Measurements from ENCODE around the gene RHOB.

The RHOB gene

GRCh38 chr2:20401489-20401835, 45.4 kb upstream of the RHOB start:
- TF ChIP-seq CTCF (IDR thresholded peaks at IDR 0.05) = no peak
- peaks cover 31% of the 10 kb centered on the region for H3K27me3 Mint-ChIP-seq (ENCODE audit: low read depth, poor library complexity)
- no peak overlapping the region for H3K27ac Mint-ChIP-seq
- no peaks in the 10 kb centered on the region for H3K9me3 Mint-ChIP-seq
- no peak for DNase-seq
- H3K4me1 Mint-ChIP-seq = peaks cover 6% of the 10 kb centered on the region
- H3K4me3 Mint-ChIP-seq = no peak overlapping the region
- H3K36me3 Mint-ChIP-seq (ENCODE audit: low read depth) = no peaks in the 10 kb centered on the region

- no peak for DNase-seq
These were observed 43.0 kb upstream of the RHOB start for GRCh38 chr2:20403774-20404312.

GRCh38 chr2:20404950-20405349, 41.9 kb upstream of the RHOB start:
- DNase-seq = no peak
- Mint-ChIP-seq H3K36me3 (ENCODE audit: low read depth) (peaks cover 7% of the 10 kb centered on the region), H3K9me3 (peaks cover 30% of the 10 kb centered on the region), H3K27me3 (ENCODE audit: low read depth, poor library complexity) (peaks cover 17% of the 10 kb centered on the region), H3K27ac (no peak overlapping the region), H3K4me1 (peaks cover 6% of the 10 kb centered on the region), H3K4me3 (no peak overlapping the region)
- TF ChIP-seq CTCF (IDR thresholded peaks at IDR 0.05) = no peak

More at GRCh38 chr2:20403774-20404312, 43.0 kb upstream of the RHOB start:
- Mint-ChIP-seq H3K9me3 (peaks cover 19% of the 10 kb centered on the region), H3K27me3 (ENCODE audit: low read depth, poor library complexity) (peaks cover 23% of the 10 kb centered on the region), H3K4me3 (no peak overlapping the region), H3K36me3 (ENCODE audit: low read depth) (no peaks in the 10 kb centered on the region), H3K4me1 (peaks cover 6% of the 10 kb centered on the region), H3K27ac (no peak overlapping the region)
- TF ChIP-seq CTCF (IDR thresholded peaks at IDR 0.05) = no peak

- H3K4me1 Mint-ChIP-seq = no peaks in the 10 kb centered on the region
- peaks cover 45% of the 10 kb centered on the region for H3K9me3 Mint-ChIP-seq
- H3K4me3 Mint-ChIP-seq = no peak overlapping the region
- peaks cover 9% of the 10 kb centered on the region for H3K36me3 Mint-ChIP-seq (ENCODE audit: low read depth)
- no peak for TF ChIP-seq CTCF (IDR thresholded peaks at IDR 0.05)
- peaks cover 14% of the 10 kb centered on the region for H3K27me3 Mint-ChIP-seq (ENCODE audit: low read depth, poor library complexity)
- no peak overlapping the region for H3K27ac Mint-ChIP-seq
- no peak for DNase-seq
These were observed 37.8 kb upstream of the RHOB start for GRCh38 chr2:20409039-20409438.

GRCh38 chr2:20410556-20411277, 36.2 kb upstream of the RHOB start:
- no peak for DNase-seq
- Mint-ChIP-seq H3K27ac (no peak overlapping the region), H3K4me1 (no peaks in the 10 kb centered on the region), H3K9me3 (peaks cover 53% of the 10 kb centered on the region), H3K27me3 (ENCODE audit: low read depth, poor library complexity) (peaks cover 19% of the 10 kb centered on the region), H3K36me3 (ENCODE audit: low read depth) (peaks cover 9% of the 10 kb centered on the region), H3K4me3 (no peak overlapping the region)
- no peak for TF ChIP-seq CTCF (IDR thresholded peaks at IDR 0.05)

GRCh38 chr2:20411361-20411894, 35.4 kb upstream of the RHOB start:
- peaks cover 53% of the 10 kb centered on the region for H3K9me3 Mint-ChIP-seq
- DNase-seq = peak; percentile 75
- peak; percentile 55 for TF ChIP-seq CTCF (IDR thresholded peaks at IDR 0.05)

More at GRCh38 chr2:20411361-20411894, 35.4 kb upstream of the RHOB start:
- Mint-ChIP-seq H3K27ac (no peak overlapping the region), H3K27me3 (ENCODE audit: low read depth, poor library complexity) (peaks cover 20% of the 10 kb centered on the region), H3K36me3 (ENCODE audit: low read depth) (peaks cover 9% of the 10 kb centered on the region), H3K4me3 (no peak overlapping the region), H3K4me1 (no peaks in the 10 kb centered on the region)
